HepG2 (cell line): ENCODE results near the gene PRIMA1. TPM values are rescaled to one million over a fixed set of nuclear protein-coding genes. Genes with fewer than 3 reads are reported as not detected.

Source experiments
- DNMT1 ChIP-seq: sonication (generic); formaldehyde crosslinking; IDR thresholded peaks from 2 replicates; pipeline ENCODE4 v1.5.1; 2020; ENCODE audit warnings: mild to moderate bottlenecking, missing genetic modification reagents
- ELF3 ChIP-seq: IDR thresholded peaks from 2 replicates; pipeline ENCODE4 v1.6.1; 2016; ENCODE audit warnings: missing genetic modification reagents, missing compliant biosample characterization
- ETV6 ChIP-seq: sonication (generic); formaldehyde crosslinking; conservative IDR thresholded peaks from 2 replicates; pipeline ENCODE4 v1.4.0; 2020; ENCODE audit warnings: missing genetic modification reagents
- HIVEP1 ChIP-seq: sonication (generic); formaldehyde crosslinking; IDR thresholded peaks from 2 replicates; pipeline ENCODE4 v1.4.0; 2020; ENCODE audit warnings: mild to moderate bottlenecking, missing genetic modification reagents
- HNF4A ChIP-seq: sonication (generic); formaldehyde crosslinking; IDR thresholded peaks from 2 replicates; pipeline ENCODE4 v1.4.0; 2020; ENCODE audit warnings: missing genetic modification reagents
- IKZF4 ChIP-seq: sonication (generic); formaldehyde crosslinking; IDR thresholded peaks from 2 replicates; pipeline ENCODE4 v1.5.1; 2020; ENCODE audit warnings: borderline replicate concordance, mild to moderate bottlenecking, low read depth, missing genetic modification reagents; ENCODE audit errors: not compliant biosample characterization
- KDM6A ChIP-seq: IDR thresholded peaks from 2 replicates; pipeline ENCODE4 v1.6.1; 2016; ENCODE audit warnings: low read depth
- MLX ChIP-seq: IDR thresholded peaks from 2 replicates; pipeline ENCODE4 v1.6.1; 2016
- NFYC ChIP-seq: IDR thresholded peaks from 2 replicates; pipeline ENCODE4 v1.6.1; 2016; ENCODE audit warnings: missing genetic modification reagents, missing compliant biosample characterization
- PHF21A ChIP-seq: sonication (generic); formaldehyde crosslinking; IDR thresholded peaks from 2 replicates; pipeline ENCODE4 v1.5.0; 2020; ENCODE audit warnings: mild to moderate bottlenecking, missing genetic modification reagents
- RBM39 ChIP-seq: fragments of 200-400 bp; formaldehyde crosslinking; IDR thresholded peaks from one replicate; pipeline ENCODE4 v1.6.1; 2018; ENCODE audit warnings: antibody characterized with exemption, mild to moderate bottlenecking, low read depth, low read length; ENCODE audit not compliant: poor library complexity, severe bottlenecking
- REPIN1 ChIP-seq: sonication (generic); formaldehyde crosslinking; IDR thresholded peaks from 2 replicates; pipeline ENCODE4 v1.8.0; 2022; ENCODE audit warnings: missing genetic modification reagents, low read depth, mild to moderate bottlenecking, borderline replicate concordance
- RFX5 ChIP-seq: IDR thresholded peaks from 2 replicates; pipeline ENCODE4 v1.6.1; 2011; ENCODE audit warnings: low read depth, low read length, improper control_type of control experiment
- SP1 ChIP-seq, 2 experiments: fragments of 450-650 bp in 1 of 2; sonication (generic) in 1 of 2; formaldehyde crosslinking in 1 of 2; IDR thresholded peaks; 2 replicates each; pipeline versions ENCODE4 v1.4.0 to v1.6.1; 2016 to 2020; ENCODE audit warnings: missing genetic modification reagents in 1 of 2
- TBX3 ChIP-seq: fragments of 450-650 bp; IDR thresholded peaks from 2 replicates; pipeline ENCODE4 v1.6.1; 2017; ENCODE audit warnings: antibody characterized with exemption, mild to moderate bottlenecking, inconsistent platforms, borderline replicate concordance
- TEF ChIP-seq: sonication (generic); formaldehyde crosslinking; IDR thresholded peaks from 2 replicates; pipeline ENCODE4 v1.5.0; 2020; ENCODE audit warnings: missing genetic modification reagents
- XRCC5 ChIP-seq: fragments of 200-400 bp; formaldehyde crosslinking; optimal IDR thresholded peaks from 2 replicates; pipeline ENCODE3; 2017; ENCODE audit warnings: mild to moderate bottlenecking, low read length
- ZMAT3 ChIP-seq: sonication (generic); formaldehyde crosslinking; conservative IDR thresholded peaks from 2 replicates; pipeline ENCODE4 v1.7.0; 2021; ENCODE audit warnings: missing genetic modification reagents
- ZNF550 ChIP-seq: sonication (generic); formaldehyde crosslinking; IDR thresholded peaks from 2 replicates; pipeline ENCODE4 v1.4.0; 2020; ENCODE audit warnings: mild to moderate bottlenecking, missing genetic modification reagents, borderline replicate concordance
- ZNF577 ChIP-seq: sonication (generic); formaldehyde crosslinking; IDR thresholded peaks from 2 replicates; pipeline ENCODE4 v1.4.0; 2020; ENCODE audit warnings: mild to moderate bottlenecking, low read depth, missing genetic modification reagents, borderline replicate concordance
- ZNF589 ChIP-seq: sonication (generic); formaldehyde crosslinking; conservative IDR thresholded peaks from 2 replicates; pipeline ENCODE4 v1.8.0; 2022; ENCODE audit warnings: mild to moderate bottlenecking, moderate library complexity, missing genetic modification reagents
- ZNF609 ChIP-seq: sonication (generic); formaldehyde crosslinking; IDR thresholded peaks from 2 replicates; pipeline ENCODE4 v1.4.0; 2020; ENCODE audit warnings: mild to moderate bottlenecking, missing genetic modification reagents, borderline replicate concordance
- ZNF772 ChIP-seq: sonication (generic); formaldehyde crosslinking; IDR thresholded peaks from 2 replicates; pipeline ENCODE4 v1.5.0; 2020; ENCODE audit warnings: mild to moderate bottlenecking, missing genetic modification reagents
- ZNF784 ChIP-seq: sonication (generic); formaldehyde crosslinking; IDR thresholded peaks from 2 replicates; pipeline ENCODE4 v1.5.1; 2020; ENCODE audit warnings: missing genetic modification reagents, mild to moderate bottlenecking, borderline replicate concordance
- ZNF792 ChIP-seq: IDR thresholded peaks from 2 replicates; pipeline ENCODE4 v1.6.1; 2016
- ZSCAN22 ChIP-seq: sonication (generic); formaldehyde crosslinking; IDR thresholded peaks from 2 replicates; pipeline ENCODE4 v1.4.0; 2020; ENCODE audit warnings: mild to moderate bottlenecking, missing genetic modification reagents
- polyA plus RNA-seq, 8 experiments: library from polyadenylated mRNA; depleted of rRNA in 3 of 8; stranded (reverse) in 7 of 8; unstranded in 1 of 8; fragments of >200 nt; fragmentation: Illumina TruSeq in 4 of 8; extraction: Trizol in 4 of 8; gene quantifications; 2 replicates each; pipeline versions ENCODE4 v1.2.1 to v1.2.3, GENCODE V29; 2011 to 2016; ENCODE audit warnings: low read depth in 4 of 8, missing spikeins in 1 of 8, mixed read lengths in 1 of 8; ENCODE audit not compliant: insufficient read depth in 1 of 8
- total RNA-seq, 5 experiments: library from RNA; depleted of rRNA; stranded (reverse); fragments of >200 nt; fragmentation: Illumina TruSeq; extraction: Trizol; gene quantifications; 2 replicates each; pipeline ENCODE4 v1.2.3, GENCODE V29; 2016; ENCODE audit warnings: low read depth in 1 of 5

The PRIMA1 gene
- total and polyA plus RNA-seq, 2 of the 13 experiments (the other 11 are each of a cell fraction or from before 2014, with no cell fraction given) = 2.4 to 3.2 TPM

- TF ChIP-seq MLX (peak; percentile 75), ELF3 (CRISPR knock-in tag) (peak; percentile 64; the same call in 1 of the 2 replicates), HNF4A (CRISPR knock-in tag) (peak; percentile 46), RFX5 (no peak), ZNF784 (CRISPR knock-in tag) (no peak), ZMAT3 (CRISPR knock-in tag) (no peak), HIVEP1 (CRISPR knock-in tag) (no peak), SP1 (IDR thresholded peaks at IDR 0.05) (no peak), SP1 (CRISPR knock-in tag; IDR thresholded peaks at IDR 0.05) (no peak), KDM6A (CRISPR knock-in tag) (no peak), DNMT1 (CRISPR knock-in tag) (no peak), XRCC5 (no peak), TBX3 (no peak), ZNF589 (CRISPR knock-in tag) (no peak), TEF (CRISPR knock-in tag) (no peak), NFYC (CRISPR knock-in tag) (no peak), ZSCAN22 (CRISPR knock-in tag) (no peak), ZNF577 (CRISPR knock-in tag) (no peak), PHF21A (CRISPR knock-in tag) (peak; percentile 64; the same call in 1 of the 2 replicates), ZNF772 (CRISPR knock-in tag) (no peak), ZNF550 (CRISPR knock-in tag) (no peak), RBM39 (no peak), REPIN1 (CRISPR knock-in tag) (peak; percentile 35; the same call in 1 of the 2 replicates), ZNF609 (CRISPR knock-in tag) (peak; percentile 86; the same call in 1 of the 2 replicates), IKZF4 (CRISPR knock-in tag) (no peak), ZNF792 (no peak), ETV6 (CRISPR knock-in tag) (no peak)
These were observed 9.8 kb downstream of the PRIMA1 start (continued) for GRCh38 chr14:93778453-93778852.
